ENCODE results near the gene KRT39.

KRT39 gene

DNA sequence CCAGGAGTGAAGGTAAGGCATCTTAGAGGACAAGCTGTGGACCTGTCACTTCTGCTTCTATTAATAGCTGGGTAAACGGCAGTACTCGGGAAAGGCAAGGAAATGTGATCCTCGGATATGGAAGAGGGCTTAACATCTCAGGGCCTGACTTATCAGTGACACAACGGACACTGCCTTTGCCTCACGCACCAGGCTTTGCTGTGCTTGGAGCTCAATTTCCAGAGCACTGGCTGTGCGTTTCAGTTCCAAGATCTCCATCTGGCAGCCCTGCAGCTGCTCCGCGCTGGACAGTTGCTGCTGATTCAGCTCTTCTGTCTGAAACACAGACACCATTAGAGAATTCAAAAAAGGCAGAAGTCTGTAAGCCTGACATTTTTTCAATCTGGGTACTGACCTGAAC is 13.8 kb upstream of the KRT39 start:
- DNase-seq (ENCODE audit: low read depth in 2 of 3, low spot score in 1 of 3) = no peak

DNA sequence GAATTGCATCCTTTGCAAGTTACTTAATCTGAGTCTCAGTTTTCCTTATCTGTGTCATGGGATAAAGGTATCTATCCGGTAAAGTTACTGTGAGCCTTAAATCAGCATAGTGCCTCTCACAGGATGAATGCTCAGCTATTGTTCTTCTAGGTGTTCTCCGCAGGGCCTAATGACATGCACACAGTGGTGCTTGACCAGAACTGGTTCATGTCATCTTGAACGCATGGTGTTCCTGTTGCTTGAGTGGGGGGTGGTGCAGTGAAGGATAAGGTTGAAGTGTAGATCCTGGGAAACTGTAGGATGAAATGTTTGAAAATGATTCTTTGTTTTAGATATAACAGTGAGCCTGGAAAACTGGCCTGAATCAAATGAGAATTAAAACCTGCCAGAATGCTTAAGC is 13.4 kb upstream of the KRT39 start:
- DNase-seq (ENCODE audit: low read depth in 2 of 3, low spot score in 1 of 3) = no peak

DNA sequence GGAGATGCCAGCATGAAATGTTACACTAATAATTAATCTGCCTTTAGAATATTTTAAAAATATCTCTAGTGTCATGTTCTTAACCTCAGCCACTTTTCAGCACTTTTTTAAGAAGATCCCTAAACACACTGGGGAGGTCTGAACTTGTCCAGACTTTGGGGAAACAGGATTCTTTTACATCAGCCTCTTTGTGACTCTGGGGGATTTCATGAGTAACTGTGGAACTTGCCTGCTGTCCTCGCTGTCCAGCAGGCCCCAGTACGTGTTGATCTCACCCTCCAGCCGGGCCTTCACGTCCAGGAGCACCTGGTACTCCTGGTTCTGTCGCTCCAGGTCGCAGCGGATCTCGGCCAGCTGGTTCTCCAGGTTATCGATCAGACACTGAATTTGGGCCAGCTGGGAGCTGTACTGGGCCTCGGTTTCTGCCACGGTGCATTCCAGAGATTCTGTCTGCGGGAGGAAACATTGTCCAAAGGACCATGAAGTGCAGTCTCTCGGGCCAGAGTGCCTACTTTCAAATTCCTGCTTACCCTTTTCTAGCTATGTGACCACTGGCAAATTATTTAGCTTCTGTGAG is 11.9 kb upstream of the KRT39 start:
- DNase-seq (ENCODE audit: low read depth in 2 of 3, low spot score in 1 of 3) = no peak

DNA sequence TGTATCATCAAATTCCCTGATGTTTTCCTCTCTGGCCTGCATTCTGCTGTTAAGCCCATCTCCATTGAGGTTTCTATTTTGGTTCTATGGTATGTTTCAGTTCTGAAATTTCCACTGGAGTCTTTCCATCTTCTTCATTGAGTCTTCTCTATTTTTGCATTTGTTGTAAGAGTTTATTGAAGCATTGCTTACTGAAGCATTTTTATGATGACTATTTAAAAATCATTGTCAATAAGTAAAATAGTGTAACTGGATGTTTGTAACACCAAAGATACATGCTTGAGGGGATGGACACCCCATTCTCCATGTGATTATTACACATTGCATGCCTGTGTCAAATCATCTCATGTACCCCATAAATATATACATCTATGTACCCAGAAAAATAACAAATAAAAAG is 8.8 kb upstream of the KRT39 start:
- no peak for DNase-seq (ENCODE audit: low read depth in 2 of 3, low spot score in 1 of 3)

DNA sequence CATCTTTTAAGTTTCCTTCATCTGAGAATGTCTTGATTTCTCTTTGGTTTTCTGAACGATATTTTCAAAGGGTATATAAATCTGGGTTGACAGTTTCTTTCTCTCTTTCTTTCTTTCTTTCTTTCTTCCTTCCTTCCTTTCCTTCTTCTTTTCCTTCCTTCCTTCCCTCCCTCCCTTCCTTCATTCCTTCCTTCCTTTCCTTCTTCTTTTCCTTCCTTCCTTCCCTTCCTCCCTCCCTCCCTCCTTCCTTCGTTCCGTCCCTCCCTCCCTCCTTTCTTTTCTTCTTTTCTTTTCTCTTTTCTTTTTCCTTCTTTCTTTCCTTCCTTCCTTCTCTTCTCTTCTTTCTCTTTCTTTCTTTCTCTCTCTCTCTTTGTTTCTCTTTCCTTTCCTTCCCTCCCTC is 7.6 kb upstream of the KRT39 start:
- no peak for DNase-seq (ENCODE audit: low read depth in 2 of 3, low spot score in 1 of 3)

DNA sequence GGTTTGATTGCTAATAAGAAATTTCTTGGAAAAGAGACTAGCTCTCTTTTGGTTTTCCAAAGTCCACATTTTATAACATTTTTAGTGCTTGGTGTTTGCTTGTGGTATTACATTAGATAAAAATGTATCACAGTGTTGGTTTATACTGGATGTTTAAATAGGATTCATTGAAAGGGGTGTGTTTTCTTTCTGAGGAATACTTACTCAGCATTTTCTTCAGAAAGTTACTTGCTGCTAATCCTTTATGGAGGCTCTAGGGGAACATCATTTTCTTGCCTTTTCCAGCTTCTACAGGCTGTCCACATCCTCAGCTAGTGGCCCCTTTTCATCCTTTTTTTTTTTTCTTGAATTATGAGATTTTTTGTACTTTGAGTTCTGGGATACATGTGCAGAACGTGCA is 834 bp upstream of the KRT39 start:
- no peak for DNase-seq (ENCODE audit: low read depth in 2 of 3, low spot score in 1 of 3)

DNA sequence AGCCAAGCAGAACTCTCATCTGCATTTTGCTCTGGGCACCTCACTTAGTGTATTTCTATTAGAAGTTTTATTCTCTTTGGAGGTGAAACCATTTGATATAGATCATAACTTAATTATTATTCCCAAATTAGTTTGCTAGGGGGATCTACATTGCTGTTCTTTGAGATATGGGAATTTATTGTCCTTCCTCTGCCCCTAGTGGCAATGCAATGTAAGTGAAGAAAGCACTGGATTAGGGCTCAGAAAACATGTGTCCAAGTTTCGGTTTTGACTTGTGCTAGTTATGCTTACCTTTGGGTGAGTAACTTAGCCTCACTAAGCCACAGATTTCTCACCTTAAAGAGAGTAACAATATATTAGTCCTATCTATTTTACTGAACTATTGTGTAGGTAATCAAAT is 2.9 kb downstream of the KRT39 start:
- no peak for DNase-seq (ENCODE audit: low read depth in 2 of 3, low spot score in 1 of 3)

DNA sequence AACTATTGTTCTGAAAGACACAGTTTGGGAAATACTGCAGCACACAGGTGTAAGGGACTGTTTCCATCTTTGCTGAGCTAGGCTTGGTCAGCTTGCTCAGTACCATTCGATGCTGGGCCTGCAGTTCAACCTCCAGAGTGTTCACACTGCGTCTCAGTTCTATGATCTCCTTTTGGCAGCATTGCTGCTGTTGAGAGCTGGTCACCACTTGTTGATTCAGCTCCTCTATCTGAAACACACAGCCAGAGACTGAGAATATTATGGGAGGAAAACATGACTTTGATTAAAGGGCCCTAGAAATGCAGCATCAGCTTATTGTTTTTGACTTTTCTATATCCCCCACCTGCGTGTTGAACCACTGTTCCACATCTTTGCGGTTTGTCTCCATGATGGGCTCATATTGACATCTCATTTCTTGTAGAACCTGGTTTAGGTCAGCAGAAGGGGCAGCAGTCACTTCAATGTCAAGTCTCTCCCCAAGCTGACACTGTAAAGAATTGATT is 4.6 kb downstream of the KRT39 start:
- no peak for DNase-seq (ENCODE audit: low read depth in 2 of 3, low spot score in 1 of 3)

DNA sequence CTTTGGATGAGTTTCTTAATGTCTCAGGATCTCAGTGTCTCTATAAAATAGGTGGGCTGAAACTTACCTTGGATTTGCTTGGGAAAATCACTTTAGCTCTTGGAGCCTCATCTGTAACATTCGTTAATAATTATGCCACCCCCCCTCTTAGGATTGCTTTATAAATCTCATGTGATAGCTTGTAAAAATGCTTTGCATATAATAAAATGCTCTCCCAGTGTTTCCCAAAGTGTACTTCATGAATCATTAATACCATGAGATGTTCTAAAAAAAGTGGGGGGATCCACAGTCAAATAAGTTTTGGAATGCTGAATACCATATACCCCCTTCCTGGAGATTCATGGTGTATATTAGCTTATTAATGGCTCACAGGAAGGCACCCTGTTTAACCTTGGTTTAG is 5.2 kb downstream of the KRT39 start:
- DNase-seq (ENCODE audit: low read depth in 2 of 3, low spot score in 1 of 3) = no peak

DNA sequence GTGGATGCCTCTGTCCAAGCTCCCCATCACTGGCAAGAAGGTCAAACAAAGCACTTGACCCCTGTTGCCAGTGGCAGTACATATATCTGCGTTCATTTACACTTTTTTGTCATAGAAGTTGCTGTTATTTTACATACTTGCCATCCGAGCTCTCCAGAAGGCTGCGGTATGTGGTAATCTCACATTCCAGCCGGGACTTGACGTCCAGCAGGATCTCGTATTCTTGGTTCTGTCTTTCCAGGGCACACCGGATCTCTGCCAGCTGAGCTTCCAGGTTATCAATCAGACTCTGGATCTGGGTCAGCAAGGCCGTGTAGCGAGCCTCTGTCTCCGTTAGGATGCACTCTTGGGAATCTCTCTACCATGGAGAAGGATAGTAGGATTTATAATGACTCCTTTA is 6.6 kb downstream of the KRT39 start:
- DNase-seq (ENCODE audit: low read depth in 2 of 3, low spot score in 1 of 3) = no peak

DNA sequence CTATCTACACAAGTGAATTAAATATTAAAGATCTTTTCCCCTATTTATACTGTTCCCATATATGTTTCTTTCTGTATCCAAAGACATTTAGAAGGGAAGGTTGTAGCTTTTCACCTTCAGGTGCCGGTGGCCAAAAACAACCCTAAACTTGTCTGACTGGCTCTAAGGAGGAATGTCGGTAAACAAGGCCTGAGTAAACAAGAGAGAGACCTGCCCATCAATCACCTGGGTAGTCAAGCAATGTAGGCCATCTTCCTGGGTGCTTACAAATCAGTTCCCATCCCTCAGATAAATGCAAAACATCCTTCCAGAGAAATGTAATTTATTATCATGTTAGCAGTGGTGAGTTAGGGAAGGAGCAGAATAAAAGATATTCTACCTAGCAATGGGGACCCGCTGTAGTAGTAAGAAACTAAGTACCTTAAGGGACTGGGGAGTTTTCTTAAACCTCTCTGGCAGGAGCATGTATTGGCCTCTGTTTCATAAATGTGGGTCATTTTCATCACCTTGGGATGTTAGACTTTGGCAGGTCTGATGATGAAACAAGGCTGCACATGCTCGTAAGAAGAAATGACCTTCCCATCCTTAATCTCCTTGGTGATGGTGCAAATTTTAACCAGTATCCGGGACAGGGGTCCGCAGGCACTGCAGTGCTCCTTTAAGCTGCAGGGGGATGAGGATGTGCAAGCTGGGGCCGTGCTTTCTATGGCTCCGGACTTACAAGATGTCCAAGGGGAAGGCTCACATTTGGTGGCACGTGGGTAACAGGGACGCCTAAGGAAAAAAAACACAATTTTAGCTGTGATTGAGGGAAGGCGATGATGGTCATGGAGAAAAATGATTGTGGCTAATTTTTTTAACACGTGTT is 8.4 kb downstream of the KRT39 start:
- DNase-seq (ENCODE audit: low read depth in 2 of 3, low spot score in 1 of 3) = no peak

DNA sequence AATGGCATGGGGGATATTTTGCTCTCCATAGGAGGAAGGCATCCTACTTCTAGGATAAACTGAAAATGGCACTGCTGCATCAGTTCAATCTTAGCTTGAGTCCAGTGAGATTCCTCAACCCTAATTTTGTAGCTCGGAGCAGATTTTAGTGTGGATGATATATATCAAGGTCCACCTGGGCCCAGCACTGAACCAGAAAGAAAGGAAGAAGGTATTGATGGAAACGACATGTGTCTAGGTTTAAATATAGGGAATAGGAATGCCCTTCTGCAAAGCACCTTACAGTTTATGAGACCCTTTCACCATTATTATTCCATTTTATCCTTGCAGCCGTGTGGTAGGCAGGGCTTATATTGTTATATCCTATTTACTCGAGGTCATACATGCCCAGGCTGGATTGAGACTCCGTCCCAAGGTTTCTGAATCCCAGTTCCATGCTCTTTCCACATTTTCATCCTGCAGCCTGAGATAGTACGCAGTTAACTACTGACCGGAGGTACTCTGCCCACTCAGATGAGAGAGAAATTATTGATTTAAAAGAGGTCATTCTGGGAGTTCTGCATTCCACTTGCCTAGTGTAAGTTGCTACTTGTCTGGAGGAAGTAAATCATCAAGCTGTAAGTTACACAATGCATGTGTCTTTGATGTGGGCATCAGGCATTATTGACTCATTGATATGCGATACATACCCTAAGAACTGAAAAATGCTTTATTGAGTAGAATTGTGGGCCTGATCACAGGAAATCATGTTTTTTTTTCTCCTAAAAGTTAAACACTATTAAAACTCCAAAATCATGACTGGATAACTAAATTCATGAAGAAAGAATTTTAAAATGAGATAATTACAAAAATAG is 10.1 kb downstream of the KRT39 start:
- DNase-seq (ENCODE audit: low read depth in 2 of 3, low spot score in 1 of 3) = no peak

DNA sequence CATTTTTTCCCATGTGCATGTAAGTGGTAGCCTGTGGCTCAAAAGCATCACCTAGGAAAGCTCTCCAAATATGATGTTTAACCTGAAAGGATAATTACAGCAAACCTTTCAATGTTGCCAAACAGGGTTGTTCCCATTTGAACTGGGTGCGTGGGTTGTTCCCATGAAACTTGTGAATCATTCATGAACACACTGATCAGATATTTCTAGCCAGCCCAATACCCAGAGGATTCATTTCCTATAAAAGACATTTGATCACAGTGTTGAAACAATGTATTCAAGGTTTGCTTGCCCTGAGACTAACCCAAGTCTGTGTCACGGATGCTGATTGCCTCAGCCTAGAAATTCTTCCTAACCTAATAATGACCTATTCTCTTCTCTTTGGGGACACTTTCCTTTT is 12.9 kb downstream of the KRT39 start:
- peak; percentile 6 to 22 (median 7) for DNase-seq (ENCODE audit: low read depth in 2 of 3, low spot score in 1 of 3)

DNA sequence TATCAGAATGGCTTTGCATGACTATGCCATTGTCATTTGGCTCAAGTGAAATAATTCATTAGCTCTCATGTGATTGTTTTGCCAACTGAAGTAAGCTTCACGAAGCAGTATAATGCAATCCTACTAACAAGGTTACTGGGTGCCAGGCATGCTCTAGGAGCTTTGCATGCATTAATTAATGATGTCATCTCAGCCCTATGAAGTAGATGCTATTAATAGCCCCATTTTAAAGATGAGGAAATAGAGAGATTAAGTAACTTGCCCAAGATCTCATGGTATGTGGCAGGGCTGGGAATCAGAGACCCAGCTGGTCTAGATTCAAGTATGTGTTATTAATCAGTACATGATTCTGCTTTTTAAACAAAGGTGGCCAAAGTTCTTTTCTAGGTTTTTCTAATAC is 14.1 kb downstream of the KRT39 start:
- no peak for DNase-seq (ENCODE audit: low read depth in 2 of 3, low spot score in 1 of 3)

DNA sequence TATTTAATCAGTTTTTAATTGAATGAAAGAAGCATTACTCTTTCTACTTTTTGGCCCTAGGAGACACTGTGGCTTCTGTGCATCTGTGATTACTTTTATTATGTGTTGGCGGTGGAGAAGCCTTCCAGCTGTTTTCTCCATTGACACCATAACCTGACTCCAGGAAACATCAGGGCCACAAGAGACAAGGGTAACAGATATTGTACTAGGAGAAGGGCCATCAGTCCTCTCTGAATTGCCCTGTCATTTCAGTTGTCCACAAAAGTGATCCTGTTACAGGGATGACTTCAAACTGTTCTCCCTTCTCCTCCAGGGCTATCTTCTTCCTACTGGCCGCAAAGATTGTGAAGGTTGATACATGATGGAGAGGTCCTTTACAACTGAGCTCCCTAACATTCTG is 14.6 kb downstream of the KRT39 start:
- no peak for DNase-seq (ENCODE audit: low read depth in 2 of 3, low spot score in 1 of 3)

DNA sequence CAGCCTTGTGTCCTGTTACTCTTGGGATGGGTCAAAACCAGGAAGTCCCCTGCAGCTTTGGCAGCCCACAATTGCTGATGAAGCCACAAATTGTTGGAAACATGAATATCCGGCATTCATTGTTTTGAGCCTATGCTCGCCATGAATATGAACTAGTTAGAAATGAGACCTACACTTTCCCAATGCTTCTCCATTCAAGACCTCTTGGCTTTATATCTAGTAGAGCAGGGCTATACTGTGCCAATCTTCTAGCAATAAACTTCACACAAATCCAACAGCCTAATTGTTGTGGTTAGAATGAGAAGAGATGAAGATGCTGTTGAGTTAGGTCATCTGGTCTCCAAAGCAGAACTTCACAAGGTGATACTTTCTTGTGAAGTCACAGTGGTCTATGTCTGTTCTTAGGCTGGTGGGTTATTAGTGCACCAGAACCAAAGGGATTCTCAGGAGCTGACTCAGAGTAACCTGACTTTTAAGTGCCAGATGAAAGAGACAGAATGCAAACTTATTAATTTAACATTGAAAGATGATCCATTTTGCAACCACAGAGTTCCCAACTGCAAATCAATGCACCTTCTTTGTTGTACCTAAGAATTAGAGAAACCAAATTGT is 15.6 kb downstream of the KRT39 start:
- no peak for DNase-seq (ENCODE audit: low read depth in 2 of 3, low spot score in 1 of 3)

DNA sequence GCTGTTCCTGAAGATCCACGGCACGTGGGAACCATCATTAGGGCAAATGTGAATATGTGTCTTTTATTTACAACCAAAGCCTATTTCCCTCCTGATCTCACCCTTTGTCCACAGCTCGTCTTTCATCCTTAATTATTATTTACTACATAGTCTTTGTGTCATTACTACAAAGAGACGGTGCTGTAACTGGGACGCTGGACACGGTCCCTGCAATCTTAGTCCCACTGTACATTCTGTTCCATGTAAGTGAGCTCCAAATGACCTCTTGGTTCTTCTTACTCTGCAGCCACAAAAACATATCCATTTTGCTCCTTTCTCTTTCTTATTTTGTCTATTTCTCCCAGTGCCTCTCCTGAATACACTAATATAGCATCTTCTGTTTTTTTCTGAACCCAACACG is 16.6 kb downstream of the KRT39 start:
- DNase-seq (ENCODE audit: low read depth in 2 of 3, low spot score in 1 of 3) = no peak

DNA sequence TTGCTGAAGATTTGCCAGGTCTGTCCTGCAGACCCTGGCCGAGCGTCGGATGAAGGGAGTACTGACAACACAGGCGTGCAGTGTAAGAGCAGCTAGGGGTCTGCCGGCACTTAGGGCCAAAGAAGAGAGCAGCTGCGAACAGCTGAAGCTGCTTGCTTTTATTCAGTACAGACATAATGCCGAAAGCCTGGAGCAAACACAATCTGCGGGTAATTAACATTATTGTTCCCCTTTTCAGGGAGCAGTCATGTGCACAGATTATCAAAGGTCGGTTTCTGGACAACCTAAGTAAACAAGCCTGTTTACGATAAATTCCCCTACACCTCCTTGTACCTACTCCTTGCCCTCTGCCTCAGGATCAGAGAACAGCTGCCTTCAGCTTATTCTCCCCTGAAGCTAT is 17.3 kb downstream of the KRT39 start:
- DNase-seq (ENCODE audit: low read depth in 2 of 3, low spot score in 1 of 3) = no peak

DNA sequence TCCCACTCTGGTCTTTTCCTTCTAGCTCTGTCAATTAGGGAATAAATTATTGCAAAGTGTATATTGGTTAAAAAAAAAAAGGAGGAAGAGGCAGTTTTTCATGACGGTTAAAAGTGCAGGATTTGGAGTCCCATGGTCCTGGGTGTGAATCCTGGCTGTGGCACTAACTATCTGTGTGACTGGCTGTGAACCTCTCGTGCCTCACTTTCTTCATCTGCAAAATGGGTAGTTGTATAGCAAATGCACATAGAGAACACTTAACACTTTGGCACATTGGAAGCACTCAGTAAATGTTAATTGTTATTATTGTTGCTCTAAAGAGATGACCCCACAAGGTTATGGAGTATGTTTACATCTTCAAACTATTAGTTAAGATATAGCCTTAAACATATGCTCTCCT is 18.8 kb downstream of the KRT39 start:
- DNase-seq (ENCODE audit: low read depth in 2 of 3, low spot score in 1 of 3) = no peak

DNA sequence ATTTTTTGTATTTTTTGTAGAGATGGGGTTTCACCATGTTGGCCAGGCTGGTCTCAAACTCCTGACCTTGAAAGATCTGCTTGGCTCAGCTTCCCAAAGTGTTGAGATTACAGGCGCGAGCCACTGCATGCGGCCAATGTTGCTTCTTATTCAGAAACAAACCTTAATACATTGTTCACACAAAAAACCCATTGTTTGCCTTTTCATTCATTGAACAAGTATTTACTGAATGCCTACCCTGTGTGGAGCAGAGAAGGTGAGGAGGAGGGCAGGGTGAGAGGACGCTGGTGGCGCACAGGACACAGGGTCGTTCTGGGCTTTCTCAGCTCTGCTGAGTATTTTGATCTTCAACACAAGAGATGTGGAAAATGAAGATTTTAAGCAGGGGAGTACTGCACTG is 21.3 kb downstream of the KRT39 start:
- DNase-seq (ENCODE audit: low read depth in 2 of 3, low spot score in 1 of 3) = no peak

DNA sequence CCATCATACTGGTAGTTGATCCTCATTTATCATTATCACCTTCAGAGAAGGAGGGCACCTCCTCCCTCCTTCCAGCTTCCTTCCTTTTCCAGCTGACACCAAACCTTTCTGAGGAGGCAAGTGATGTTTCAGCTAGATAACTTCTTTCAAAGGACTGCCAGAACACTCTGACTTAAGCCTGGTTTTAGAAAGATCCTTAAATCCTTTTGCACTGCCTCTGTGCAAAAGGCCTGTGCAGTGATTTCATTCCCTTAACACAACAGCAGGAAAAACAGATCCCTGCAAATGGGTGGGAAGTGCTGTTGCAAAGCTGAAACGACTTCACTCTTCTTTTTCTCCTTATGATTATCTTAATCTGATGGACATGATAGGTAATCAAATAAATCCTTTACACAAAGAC is 22.2 kb downstream of the KRT39 start:
- DNase-seq (ENCODE audit: low read depth in 2 of 3, low spot score in 1 of 3) = no peak

DNA sequence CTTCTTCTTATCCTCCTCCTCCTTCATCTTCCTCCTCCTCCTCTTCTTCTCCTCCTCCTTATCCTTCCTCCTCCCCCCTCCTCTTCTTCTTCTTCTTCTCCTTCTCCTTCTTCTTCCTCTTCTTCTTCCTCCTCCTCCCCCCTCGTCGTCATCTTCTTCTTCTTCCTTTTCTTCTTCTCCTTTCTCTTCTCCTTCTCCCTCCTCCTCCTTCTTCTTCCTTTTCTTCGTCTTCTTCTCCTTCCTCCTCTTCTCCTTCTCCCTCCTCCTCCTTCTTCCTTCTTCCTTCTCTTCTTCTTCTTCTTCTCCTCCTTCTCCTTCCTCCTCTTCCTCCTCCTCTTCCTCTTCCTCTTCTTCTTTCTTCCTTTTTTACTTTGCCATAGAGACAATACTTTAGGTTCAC is 24.2 kb downstream of the KRT39 start:
- no peak for DNase-seq (ENCODE audit: low read depth in 2 of 3, low spot score in 1 of 3)

Measured in stimulated activated CD4-positive, alpha-beta T cell treated with anti-CD3 and anti-CD28 coated beads, Interleukin-12 subunit alpha, Interleukin-12 subunit beta, amount 100 ng/mL, for 48 hours (primary cell).